Aorta (tissue), 5 donors: ENCODE data around the gene IPO9. TPM values are rescaled to one million over a fixed set of nuclear protein-coding genes. Genes with fewer than 3 reads are reported as not detected.

Experiments used
- ATAC-seq: fragments of 200-7000 bp; cut with Tn5 transposase; one replicate; pipeline ENCODE4 v1.9.1; 2022; ENCODE audit warnings: moderate library complexity; ENCODE audit not compliant: low FRiP score
- DNase-seq, 2 donors: peaks; one replicate each; pipeline ENCODE4 v3.0.0-alpha.2; 2020
- H3K27ac ChIP-seq, 2 donors: one replicate each; pipeline ENCODE4 v1.5.1; 2013; ENCODE audit warnings: low read length in 2 of 2, mild to moderate bottlenecking in 2 of 2, moderate library complexity in 2 of 2, control low read depth in 1 of 2, inconsistent platforms in 1 of 2, low read depth in 1 of 2
- H3K27me3 ChIP-seq, 2 donors: one replicate each; pipeline ENCODE4 v1.6.1; 2013; ENCODE audit warnings: control low read depth in 1 of 2, low read length in 1 of 2, mild to moderate bottlenecking in 1 of 2, moderate library complexity in 1 of 2; ENCODE audit not compliant: insufficient read depth in 2 of 2, control insufficient read depth in 1 of 2
- H3K36me3 ChIP-seq, 2 donors: one replicate each; pipeline ENCODE4 v1.6.1; 2013; ENCODE audit warnings: control low read depth in 1 of 2, low read length in 1 of 2, mild to moderate bottlenecking in 1 of 2; ENCODE audit not compliant: insufficient read depth in 2 of 2, control insufficient read depth in 1 of 2
- H3K4me1 ChIP-seq, 2 donors: one replicate each; pipeline ENCODE4 v1.6.1; 2013; ENCODE audit warnings: low read length in 2 of 2, control low read depth in 1 of 2, mild to moderate bottlenecking in 1 of 2, moderate library complexity in 1 of 2; ENCODE audit not compliant: insufficient read depth in 2 of 2, control insufficient read depth in 1 of 2
- H3K4me3 ChIP-seq, 2 donors: one replicate each; pipeline ENCODE4 v1.5.1; 2013; ENCODE audit warnings: low read length in 2 of 2, control low read depth in 1 of 2, mild to moderate bottlenecking in 1 of 2
- H3K9me3 ChIP-seq: one replicate; pipeline ENCODE4 v1.6.1; 2013; ENCODE audit warnings: mild to moderate bottlenecking, low read length; ENCODE audit not compliant: control insufficient read depth
- WGBS, 2 donors: extraction: QIAGEN DNeasy Blood & Tissue Kit; methylation state at CpG; one replicate each; pipeline ENCODE4 v1.1.7; 2013; 5-methylcytosine and 5-hydroxymethylcytosine counted together
- intact Hi-C, 2 donors: fragments of 100-400 bp; cut with DNase I; formaldehyde crosslinking; loops; one replicate each; pipeline versions ENCODE4 v1.14.2 to v1.15.0; 2022
- polyA plus RNA-seq, 2 donors: library from polyadenylated mRNA; stranded (reverse); fragments of 200-250 nt; gene quantifications; one replicate each; pipeline ENCODE4 v1.2.3, GENCODE V29; 2013
- total RNA-seq, 2 donors: library from RNA; stranded (reverse); fragmentation: NEBNext Ultra II Directional; extraction: Animal tissue kit (Norgen Biotek cat#: 25700); gene quantifications; one replicate each; pipeline ENCODE4 v1.2.1, GENCODE V29; 2021
- donor health status: healthy with polysubstance abuse.
- donor health status: Bipolar disorder and iron deficiency.
- donor health status: DM: no; HTN: no; CAD: no.
- donor health status: DM: no; HTN: no; CAD: no.
- donor health status: DM: yes; HTN: yes; CAD: no.

The IPO9 gene
- total and polyA plus RNA-seq, 4 donors: 12.0 to 45.0 (median 32.1) TPM

GRCh38 chr1:201795066-201795465, 33.9 kb upstream of the IPO9 start:
- peaks cover 0 to 9% of the 10 kb centered on the region in 2 donors for H3K36me3 ChIP-seq
- H3K9me3 ChIP-seq: no peaks in the 10 kb centered on the region
- WGBS, 2 donors: 52 to 55% methylated on average over 3 of the region's 3 CpGs
- H3K27ac ChIP-seq: no peak overlapping the region
- ATAC-seq: no peak
- H3K4me3 ChIP-seq: no peak overlapping the region
- DNase-seq: no peak
- intact Hi-C loops: no loop called here
- H3K4me1 ChIP-seq: peaks cover 4 to 5% of the 10 kb centered on the region in 2 donors
- H3K27me3 ChIP-seq: no peaks in the 10 kb centered on the region

- DNase-seq (no peak), ATAC-seq (no peak)
- H3K36me3 ChIP-seq: peaks cover 8 to 11% of the 10 kb centered on the region in 2 donors
- intact Hi-C loops: no loop called here
- H3K9me3 ChIP-seq: no peaks in the 10 kb centered on the region
- no peak overlapping the region for H3K27ac ChIP-seq
- H3K27me3 ChIP-seq: no peaks in the 10 kb centered on the region
- H3K4me1 ChIP-seq: no peaks in the 10 kb centered on the region
- H3K4me3 ChIP-seq: no peak overlapping the region
Measured at GRCh38 chr1:201800246-201800645, 28.7 kb upstream of the IPO9 start.

- peaks cover 30 to 31% of the 10 kb centered on the region in 2 donors for H3K36me3 ChIP-seq
- no peaks in the 10 kb centered on the region for H3K9me3 ChIP-seq
- intact Hi-C loops: no loop called here
- no peak overlapping the region for H3K27ac ChIP-seq
- no peaks in the 10 kb centered on the region for H3K27me3 ChIP-seq
- ATAC-seq: no peak
- no peak for DNase-seq
- no peaks in the 10 kb centered on the region for H3K4me1 ChIP-seq
- H3K4me3 ChIP-seq: no peak overlapping the region
- 86 to 91% methylated on average over 4 of the region's 4 CpGs for WGBS, 2 donors
Measured at GRCh38 chr1:201806801-201807200, 22.2 kb upstream of the IPO9 start.

- WGBS, 2 donors: 67 to 71% methylated on average over 11 of the region's 11 CpGs
- Histone ChIP-seq H3K4me1 (no peaks in the 10 kb centered on the region), H3K27ac (no peak overlapping the region), H3K4me3 (no peak overlapping the region), H3K27me3 (no peaks in the 10 kb centered on the region), H3K9me3 (no peaks in the 10 kb centered on the region), H3K36me3 (peaks cover 35 to 36% of the 10 kb centered on the region in 2 donors)
- ATAC-seq (no peak), DNase-seq (no peak)
- intact Hi-C loops: no loop called here
Measured at GRCh38 chr1:201807958-201808632, 20.9 kb upstream of the IPO9 start.

- Histone ChIP-seq H3K9me3 (no peaks in the 10 kb centered on the region), H3K4me1 (no peaks in the 10 kb centered on the region), H3K36me3 (peaks cover 36% of the 10 kb centered on the region in 2 donors), H3K27me3 (no peaks in the 10 kb centered on the region), H3K4me3 (no peak overlapping the region), H3K27ac (no peak overlapping the region)
- 94 to 96% methylated on average over 6 of the region's 6 CpGs for WGBS, 2 donors
- no peak for DNase-seq
- ATAC-seq: no peak
- intact Hi-C loops: no loop called here
Measured at GRCh38 chr1:201808633-201808990, 20.3 kb upstream of the IPO9 start.

- intact Hi-C loops: no loop called here
- no peaks in the 10 kb centered on the region for H3K9me3 ChIP-seq
Measured at GRCh38 chr1:201809876-201810275, 19.1 kb upstream of the IPO9 start.

GRCh38 chr1:201810466-201811216, 18.3 kb upstream of the IPO9 start:
- 91 to 93% methylated on average over 19 of the region's 19 CpGs for WGBS, 2 donors
- H3K4me3 ChIP-seq: no peak overlapping the region
- intact Hi-C loops: no loop called here
- no peaks in the 10 kb centered on the region for H3K9me3 ChIP-seq
- DNase-seq: no peak
- no peaks in the 10 kb centered on the region for H3K4me1 ChIP-seq
- no peak for ATAC-seq
- H3K36me3 ChIP-seq: peaks cover 30 to 34% of the 10 kb centered on the region in 2 donors
- no peak overlapping the region for H3K27ac ChIP-seq
- no peaks in the 10 kb centered on the region for H3K27me3 ChIP-seq

More at GRCh38 chr1:201809876-201810275, 19.1 kb upstream of the IPO9 start:
- peaks cover 27 to 34% of the 10 kb centered on the region in 2 donors for H3K36me3 ChIP-seq
- H3K27ac ChIP-seq: no peak overlapping the region
- no peaks in the 10 kb centered on the region for H3K27me3 ChIP-seq
- WGBS, 2 donors: 83 to 93% methylated on average over 5 of the region's 5 CpGs
- no peak overlapping the region for H3K4me3 ChIP-seq
- DNase-seq: no peak
- ATAC-seq: no peak
- no peaks in the 10 kb centered on the region for H3K4me1 ChIP-seq

GRCh38 chr1:201813226-201813625, 15.7 kb upstream of the IPO9 start:
- no peaks in the 10 kb centered on the region for H3K4me1 ChIP-seq
- peaks cover 33 to 36% of the 10 kb centered on the region in 2 donors for H3K36me3 ChIP-seq
- H3K27me3 ChIP-seq: no peaks in the 10 kb centered on the region
- no peak for ATAC-seq
- H3K4me3 ChIP-seq: no peak overlapping the region
- no peaks in the 10 kb centered on the region for H3K9me3 ChIP-seq
- no peak for DNase-seq
- no peak overlapping the region for H3K27ac ChIP-seq
- intact Hi-C loops: no loop called here

- no peaks in the 10 kb centered on the region for H3K4me1 ChIP-seq
- peaks cover 26 to 30% of the 10 kb centered on the region in 2 donors for H3K36me3 ChIP-seq
- H3K9me3 ChIP-seq: no peaks in the 10 kb centered on the region
- 85 to 88% methylated on average over 7 of the region's 7 CpGs for WGBS, 2 donors
- DNase-seq (no peak), ATAC-seq (no peak)
- intact Hi-C loops: no loop called here
- no peak overlapping the region for H3K4me3 ChIP-seq
- no peak overlapping the region for H3K27ac ChIP-seq
- no peaks in the 10 kb centered on the region for H3K27me3 ChIP-seq
Measured at GRCh38 chr1:201816309-201816854, 12.6 kb upstream of the IPO9 start.
